DMS79 treated with DMSO at 0.1 percent for 48 hours (cell line): ENCODE measurements around the gene GOSR1.
"Not testable (repeated sequence)": the region's sequence is repeated elsewhere in the genome, so short reads cannot be mapped to it uniquely, and the experiment has no call there.

Experiments used
- DNase-seq: peaks from one replicate; lab custom pipeline; 2025; lab: John Stamatoyannopoulos, UW

The GOSR1 gene

DNA sequence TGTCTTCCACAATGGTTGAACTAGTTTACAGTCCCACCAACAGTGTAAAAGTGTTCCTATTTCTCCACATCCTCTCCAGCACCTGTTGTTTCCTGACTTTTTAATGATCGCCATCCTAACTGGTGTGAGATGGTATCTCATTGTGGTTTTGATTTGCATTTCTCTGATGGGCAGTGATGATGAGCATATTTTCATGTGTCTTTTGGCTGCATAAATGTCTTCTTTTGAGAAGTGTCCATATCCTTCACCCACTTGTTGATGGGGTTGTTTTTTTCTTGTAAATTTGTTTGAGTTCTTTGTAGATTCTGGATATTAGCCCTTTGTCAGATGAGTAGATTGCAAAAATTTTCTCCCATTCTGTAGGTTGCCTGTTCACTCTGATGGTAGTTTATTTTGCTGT is 84.6 kb downstream of the GOSR1 start:
- DNase-seq = not testable (repeated sequence)

DNA sequence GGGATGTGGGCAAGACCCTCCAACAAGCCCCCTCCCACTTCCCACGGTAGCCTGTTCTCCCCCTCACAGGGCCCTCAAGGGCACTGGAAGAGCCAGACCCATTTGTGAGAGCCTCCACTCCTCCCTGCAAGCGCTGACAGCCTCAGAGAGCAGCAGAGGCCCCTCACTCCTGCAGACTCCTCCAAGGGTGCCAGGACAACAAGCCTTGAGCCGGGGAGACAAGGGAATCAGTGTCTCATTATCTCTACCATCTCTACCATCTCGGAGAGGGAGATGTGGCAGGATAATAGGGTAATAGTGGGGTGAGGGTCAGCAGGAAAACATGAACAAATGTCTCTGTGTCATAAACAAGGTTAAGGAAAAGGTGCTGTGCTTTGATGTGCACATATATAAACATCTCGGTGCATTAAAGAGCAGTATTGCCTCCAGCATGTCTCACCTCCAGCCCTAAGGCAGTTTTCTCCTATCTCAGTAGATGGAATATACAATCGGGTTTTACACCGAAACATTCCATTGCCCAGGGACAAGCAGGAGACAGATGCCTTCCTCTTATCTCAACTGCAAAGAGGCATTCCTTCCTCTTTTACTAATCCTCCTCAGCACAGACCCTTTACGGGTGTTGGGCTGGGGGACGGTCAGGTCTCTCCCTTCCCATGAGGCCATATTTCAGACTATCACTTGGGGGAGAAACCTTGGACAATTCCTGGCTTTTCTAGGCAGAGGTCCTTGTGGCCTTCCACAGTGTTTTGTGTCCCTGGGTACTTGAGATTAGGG is 86.1 kb downstream of the GOSR1 start:
- DNase-seq = not testable (repeated sequence)

DNA sequence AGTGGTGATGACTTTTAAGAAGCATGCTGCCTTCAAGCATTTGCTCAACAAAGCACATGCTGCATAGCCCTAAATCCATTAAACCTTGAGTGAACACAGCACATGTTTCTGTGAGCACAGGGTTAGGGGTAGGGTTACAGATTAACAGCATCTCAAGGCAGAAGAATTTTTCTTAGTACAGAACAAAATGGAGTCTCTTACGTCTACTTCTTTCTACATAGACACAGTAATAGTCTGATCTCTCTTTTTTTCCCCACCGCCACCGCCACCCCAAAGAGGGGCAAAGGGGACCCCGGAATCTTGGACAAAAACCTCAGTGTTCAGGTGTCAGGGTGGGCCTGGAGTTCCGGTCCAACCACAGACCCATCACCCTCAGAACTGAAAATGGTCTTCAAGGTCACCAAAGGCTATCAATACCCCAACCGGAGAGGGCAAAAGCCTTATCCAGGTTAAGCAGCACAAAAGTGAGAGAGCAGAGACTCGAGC is 86.7 kb downstream of the GOSR1 start:
- DNase-seq = not testable (repeated sequence)

DNA sequence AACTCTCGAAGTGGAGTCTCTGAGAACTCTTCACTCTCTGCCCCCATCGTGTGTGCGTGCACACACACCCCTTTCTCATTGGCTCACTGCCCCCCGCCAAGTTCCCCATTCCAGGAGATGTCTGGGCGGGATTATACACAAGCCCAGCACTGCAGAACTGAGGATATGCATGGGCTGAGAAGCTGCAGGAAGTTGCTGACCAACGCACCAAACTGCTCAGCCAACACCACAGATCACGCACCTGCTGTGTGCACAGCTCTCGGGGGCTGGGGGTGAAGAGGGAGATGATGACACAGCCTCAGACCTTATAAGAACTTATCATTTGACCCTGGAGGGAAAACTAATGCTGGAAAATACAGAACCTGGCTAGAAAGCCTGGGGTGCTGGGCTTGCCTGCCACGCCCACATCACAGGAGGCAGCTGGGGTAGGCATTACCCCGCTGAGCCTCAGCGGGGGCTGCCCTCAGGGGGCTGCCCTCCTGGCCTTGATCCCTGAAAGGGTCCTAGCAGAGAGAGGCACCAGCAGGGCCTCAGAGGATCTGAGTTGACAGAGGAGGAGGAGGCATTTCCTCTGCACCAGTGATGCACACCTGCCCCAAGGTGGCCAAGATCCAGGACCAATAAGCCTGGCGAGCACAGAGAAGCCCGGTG is 87.3 kb downstream of the GOSR1 start:
- not testable (repeated sequence) for DNase-seq

DNA sequence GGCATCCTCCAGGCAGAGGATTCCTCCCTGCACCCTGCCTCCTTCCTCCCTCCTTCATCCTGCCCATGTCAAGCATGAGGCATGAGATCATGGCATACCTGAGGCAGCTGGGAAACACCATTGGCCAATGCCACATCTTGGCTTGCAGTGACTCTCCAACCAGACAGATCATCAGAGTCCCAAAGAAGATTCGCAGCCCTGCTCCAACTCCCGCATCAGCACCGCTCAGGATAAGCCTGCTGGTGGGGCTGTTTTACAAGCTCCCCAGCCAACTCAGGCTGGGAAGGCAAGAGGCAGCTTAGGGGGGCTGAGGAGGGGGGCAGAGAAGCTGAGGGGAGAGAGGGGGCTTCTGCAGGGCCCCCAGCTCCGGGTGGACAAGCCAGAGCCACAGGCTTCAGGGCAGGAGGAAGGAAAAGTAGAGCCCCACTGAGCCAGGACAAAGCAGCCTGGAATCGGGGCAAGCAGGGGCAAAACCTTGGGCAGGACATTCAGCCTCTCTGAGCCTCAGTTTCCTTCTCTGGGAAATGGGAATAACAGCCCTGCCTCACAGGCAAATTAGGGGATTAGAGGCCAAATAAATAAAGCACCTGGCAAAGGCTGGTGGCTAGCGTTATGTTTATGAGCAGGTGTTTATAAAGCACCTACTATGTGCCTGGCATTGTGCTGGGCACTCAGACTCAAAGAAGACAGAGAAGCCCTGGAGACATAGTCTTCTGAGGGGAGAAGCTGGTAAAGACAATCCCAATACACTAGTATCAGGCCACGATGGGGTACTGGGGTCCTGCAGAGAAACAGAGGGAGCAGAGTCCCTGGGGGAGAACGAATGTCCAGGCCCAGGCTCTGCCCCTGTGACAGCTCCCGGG is 88.1 kb downstream of the GOSR1 start:
- no peak for DNase-seq

DNA sequence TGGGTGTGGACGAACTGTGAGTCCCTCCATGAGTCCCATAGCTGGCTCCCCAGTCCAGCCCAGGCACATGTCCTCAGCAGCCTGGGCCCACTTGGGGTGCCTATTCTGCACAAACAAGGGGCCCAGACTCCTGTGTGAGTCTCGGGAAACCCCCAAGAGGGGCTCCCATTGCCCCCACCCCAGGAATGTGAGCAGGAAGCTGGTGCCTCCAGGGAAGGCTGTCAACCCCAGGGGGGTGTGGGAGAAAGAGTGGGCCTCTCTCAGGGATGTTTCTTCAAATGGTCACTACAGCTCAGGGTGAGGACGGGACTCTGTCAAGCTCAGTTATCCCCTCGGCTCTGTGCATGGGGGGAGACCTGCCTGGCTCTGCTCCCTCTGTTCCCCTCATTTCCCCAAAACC is 88.9 kb downstream of the GOSR1 start:
- DNase-seq = not testable (repeated sequence)

DNA sequence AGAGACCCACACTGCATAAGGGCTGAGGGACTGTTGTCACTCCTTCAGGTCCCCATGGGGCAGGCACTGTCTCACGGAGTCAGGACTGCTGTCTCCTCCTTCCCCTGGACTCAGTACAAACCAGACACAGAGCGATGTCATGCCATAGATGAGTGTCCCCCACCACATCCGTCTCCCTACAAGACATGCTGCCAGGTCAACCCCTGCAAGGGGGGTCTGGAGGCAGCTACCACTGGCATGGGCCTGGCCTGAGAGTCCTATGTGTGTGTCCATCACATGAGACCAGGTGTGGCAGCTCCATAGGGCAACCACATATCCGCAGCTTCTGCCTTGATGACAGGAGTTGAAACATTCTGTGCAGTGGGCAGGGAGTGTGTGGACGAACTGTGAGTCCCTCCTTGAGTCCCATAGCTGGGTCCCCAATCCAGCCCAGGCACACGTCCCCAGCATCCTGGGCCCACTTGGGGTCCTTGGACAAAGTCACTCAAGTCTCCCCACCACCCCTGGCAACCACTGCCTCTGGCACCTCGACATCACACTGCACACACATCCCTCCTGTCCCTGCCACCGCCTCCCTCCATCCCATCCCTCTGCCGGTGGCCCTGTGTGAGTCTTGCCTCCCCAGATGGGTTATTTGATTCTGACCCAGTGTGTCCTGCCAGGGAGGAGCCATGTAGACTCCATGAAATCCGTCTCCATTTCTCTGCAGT is 89.5 kb downstream of the GOSR1 start:
- DNase-seq = not testable (repeated sequence)

DNA sequence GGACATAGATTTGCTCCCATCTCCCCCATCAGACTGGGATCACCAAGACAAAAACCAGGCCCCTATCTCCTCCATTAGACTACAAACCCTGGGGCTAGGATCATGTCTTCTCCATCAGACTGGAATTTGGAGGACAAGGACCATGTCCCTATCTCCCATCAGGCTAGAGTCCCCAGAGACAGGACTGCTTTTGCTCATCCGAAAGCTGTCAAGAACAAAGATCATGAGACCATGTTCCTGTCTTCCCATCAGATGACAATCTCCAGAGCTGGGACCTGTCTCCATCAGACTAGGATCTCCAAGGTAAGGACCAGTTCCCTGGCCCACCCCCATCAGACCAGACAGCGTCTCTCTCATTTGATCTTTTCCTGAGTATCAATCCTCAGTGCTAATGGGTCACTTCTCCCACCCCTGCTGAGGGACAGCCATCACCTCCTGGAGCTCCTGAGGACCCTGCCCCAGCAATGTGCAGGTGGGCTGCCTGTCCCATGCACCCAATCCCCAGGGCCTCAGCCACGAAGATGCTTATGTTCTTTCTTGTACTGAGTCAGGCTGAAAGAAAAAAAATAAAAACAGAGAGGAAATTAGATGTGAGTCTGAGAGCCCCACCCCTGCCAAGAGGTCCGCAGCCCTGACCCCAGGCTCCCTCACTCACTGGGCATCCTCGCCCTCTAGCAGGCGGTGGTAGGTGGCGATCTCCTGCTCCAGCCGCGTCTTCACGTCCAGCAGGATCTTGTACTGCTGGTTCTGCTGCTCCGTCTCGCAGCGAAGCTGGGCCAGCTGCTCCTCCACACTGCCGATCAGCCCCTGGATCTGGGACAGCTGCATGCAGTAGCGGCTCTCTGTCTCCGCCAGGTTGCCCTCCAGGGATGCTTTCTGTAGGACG is 90.3 kb downstream of the GOSR1 start:
- no peak for DNase-seq

DNA sequence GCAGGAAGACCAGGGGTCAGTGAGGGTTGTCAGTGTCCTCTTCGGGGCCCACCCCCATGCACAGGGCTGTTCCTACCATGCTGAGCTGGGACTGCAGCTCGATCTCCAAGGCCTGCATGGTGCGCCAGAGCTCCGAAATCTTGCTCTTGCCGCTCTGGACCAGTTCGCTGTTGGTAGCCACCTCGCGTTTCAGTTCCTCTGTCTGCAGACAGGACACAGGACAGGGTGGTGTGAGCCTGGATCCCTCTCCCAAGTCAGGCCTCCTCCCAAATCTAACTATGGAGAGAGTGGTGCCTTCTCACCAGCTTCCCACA is 90.9 kb downstream of the GOSR1 start:
- DNase-seq = no peak

DNA sequence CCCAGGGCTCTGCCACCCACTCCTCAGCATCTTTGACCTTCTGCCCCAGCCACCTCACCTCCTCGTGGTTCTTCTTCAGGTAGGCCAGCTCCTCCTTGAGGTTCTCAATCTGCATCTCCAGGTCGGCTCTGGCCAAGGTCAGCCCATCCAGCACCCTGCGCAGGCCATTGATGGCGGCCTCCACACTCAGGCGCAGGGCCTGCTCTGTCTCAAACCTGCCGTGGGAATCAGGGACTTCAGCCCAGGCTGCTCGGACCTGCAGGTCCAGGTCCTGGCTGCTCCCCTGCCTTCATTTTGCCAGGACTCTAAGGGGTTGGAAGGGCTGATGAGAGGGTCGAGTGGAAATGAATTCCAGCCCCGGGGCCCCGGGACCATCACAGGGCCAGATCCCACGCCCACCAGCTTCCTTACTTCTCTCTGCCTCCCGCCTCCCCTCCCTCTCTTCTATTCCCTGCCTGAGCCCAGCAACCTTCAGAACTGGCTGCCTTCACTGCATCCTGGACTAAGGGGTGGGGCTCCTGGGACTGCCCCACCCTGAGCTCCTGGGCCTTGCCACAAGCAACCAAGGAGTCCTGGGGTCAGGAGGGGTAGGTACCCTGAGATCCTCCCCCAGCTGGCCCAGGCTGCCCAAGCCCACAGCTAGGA is 92.4 kb downstream of the GOSR1 start:
- not testable (repeated sequence) for DNase-seq

DNA sequence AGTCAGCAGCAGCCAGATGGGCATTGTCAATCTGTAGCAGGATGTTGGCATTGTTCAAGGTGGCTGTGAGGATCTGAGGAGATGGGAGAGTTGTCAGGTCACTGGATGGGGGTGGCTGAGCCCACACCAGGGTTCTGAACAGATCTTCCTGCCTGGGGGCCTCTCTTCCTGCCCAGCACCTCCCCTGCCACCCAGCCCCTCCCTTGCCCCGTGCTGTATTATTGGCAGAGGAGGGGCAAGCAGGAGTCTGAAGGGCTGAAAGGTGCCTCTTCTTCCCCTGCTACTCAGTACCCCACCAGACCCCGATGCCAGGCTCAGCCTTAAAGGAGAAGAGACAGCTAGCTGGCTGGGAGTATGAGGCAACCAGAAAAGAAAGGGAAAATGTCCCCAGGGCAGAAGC is 93.0 kb downstream of the GOSR1 start:
- no peak for DNase-seq

DNA sequence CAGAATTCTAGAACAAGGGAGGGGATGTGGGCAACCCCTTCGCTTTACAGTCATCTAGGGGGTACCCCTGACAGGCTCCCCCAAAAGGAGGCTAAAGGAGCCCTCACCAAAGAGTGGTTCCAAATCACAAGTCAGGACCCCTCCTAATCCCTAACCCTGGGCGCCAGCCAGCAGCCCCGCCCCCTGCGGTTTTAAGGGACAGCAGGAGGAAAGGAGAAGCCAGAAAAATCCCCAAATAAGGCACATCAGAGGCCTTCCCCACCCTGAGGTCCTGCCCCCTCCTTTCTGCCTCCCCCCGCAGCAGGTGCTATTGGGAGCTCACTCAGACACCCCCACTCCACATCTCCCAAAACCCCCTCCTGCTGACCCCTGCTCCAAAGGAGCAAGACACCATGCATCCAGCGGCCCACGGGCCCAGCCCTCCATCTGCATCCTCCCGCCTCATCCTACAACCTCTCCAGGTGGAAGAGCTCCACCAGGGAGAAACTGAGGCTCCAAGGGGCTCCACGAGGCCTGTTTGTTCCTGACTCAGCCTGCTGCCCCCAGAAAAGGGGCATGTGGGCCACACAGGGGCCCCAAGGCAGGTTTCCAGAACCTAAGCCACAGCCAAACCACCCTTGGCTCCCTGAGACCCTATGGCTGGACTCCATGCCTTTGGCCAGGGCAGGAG is 93.5 kb downstream of the GOSR1 start:
- no peak for DNase-seq

DNA sequence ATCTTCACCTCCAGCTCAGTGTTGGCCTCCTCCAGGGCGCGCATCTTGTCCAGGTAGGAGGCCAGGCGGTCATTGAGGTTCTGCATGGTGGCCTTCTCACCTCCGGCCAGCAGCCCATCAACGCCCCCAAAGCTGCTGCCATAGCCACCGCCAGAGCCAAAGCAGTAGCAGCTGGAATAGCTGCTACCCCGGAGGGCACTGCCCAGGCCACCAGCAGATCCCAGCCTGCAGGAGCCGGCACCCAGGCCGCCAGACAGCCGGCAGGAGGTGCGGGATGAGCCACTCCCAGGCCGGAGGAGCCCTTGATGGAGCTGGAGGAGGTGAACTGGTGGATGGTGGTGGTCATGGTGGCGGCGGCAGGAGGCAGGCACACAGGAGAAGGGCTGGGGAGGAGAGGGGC is 94.2 kb downstream of the GOSR1 start:
- DNase-seq = not testable (repeated sequence)

DNA sequence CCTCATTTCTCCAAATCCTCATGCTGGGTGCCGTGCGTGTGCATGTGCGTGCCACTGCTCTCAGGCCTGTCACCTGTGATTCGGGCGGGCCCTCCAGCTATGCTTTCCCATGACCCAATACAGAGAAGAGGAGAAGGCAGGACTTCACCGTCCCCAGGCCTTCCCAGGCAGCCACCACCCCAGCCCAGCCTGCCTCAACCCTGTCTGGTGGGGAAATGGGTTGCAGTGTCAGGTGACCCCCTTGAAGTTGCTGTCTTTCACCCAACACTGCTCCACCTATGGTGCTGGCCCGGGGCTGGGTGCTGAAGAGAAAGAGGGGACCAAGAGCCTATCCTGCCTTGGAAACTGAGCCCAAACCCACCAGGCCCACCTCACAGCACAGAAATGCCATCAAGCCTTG is 94.7 kb downstream of the GOSR1 start:
- DNase-seq = no peak

DNA sequence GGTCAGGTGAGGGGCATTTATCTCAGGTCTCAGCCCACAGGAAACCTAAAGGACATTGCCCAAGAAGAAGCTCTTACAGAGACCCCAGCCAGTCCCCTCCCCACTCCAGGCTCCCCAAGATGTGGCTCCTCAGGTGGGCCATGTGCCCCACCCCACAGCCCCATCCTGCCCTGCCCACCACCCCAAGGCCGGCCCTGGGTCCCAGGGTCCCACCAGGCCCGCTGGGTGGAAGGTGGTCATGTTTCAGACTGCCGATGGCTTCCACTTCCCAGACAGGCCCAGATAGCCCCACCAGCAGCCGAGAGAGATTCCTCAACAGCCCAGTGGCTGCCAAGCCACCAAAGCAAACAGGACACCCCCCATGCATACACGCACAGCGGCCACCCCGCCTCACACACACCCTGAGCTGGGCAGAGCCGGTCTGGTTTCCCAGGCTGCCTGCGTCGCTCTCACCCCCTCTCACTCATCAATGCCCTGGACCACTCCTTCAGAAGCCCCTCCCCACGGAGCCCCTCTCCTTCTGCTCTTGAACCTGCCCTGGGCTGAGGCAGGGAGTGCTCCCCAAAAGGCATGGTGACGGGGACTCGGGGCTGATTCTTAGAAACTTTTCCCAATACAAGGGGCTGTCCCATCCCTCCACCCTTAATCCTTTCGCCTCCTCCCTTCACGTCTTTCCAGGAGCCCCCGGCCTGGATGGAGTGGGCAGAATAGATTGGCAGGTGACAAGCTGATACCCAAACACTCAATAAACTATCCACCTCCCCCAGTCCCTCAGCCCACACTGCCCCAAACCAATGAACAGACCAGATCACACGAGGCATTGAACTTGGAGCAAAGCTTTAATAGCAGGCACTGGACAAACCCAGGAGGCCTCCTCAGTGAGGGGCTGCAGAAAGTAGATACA is 95.7 kb downstream of the GOSR1 start:
- DNase-seq = not testable (repeated sequence)

DNA sequence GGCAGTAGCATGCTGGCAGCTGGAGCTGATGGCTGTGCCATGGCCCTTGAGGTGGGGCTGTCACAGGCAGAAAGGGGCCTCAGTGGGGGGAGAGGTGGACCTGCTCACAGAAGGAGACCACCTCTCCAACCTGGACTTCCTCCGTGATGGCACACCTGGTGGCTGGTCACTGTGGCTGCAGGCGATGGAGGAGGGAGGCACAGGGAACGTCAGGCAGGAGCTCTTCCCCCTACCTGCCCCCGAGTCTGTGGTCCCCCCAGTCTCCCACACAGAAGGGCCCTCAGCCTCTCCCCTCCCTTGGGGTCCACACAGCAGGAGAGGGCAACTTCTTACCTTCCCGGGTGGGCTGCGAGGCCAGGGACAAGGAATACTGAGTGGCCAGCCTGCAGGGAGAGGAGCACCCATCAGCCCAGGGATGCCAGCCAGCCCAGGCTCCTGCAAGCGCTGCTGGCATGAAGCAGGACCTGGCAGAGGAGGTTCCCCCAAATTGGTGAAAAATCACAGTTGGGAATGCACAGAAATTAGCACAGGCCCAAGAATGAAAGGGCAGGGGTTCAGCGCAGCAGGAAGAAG is 96.5 kb downstream of the GOSR1 start:
- DNase-seq = no peak

DNA sequence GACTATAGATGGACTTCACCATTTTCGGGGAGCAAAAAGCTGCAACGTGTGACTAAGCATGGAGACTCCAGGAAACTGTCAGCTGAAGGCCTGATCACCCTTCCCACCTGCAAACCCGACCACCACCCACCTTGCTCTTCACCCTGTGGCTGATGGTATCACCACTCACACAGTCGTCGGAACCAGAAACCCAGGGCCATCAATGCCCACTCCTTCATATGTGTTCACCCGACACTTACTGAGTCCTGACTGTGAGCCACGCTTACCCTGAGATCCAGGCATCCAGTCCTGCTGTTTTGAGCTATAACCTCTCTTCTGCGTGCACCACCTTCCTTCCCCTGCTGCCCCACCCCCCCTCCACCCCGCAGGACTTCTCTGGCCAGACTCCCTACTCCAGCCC is 97.1 kb downstream of the GOSR1 start:
- DNase-seq = not testable (repeated sequence)

DNA sequence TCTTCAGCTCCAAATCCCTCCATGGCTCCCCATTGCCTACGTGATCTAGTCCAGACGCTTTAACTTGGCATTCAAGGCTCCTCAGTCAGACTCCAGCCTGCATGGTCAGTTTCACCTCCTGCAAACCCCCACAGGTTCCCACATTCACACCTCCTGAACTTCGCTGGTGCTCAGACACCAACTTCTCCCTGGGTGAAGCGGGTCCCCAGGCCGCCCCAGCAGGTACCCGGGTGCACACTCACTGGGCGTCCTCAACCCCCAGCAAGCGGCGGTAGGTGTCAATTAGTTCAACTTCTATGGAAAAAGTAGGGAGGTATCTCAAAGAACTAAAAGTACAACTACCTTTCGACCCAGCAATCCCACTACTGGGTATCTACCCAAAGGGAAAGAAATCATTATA is 97.6 kb downstream of the GOSR1 start:
- not testable (repeated sequence) for DNase-seq
